NOMO-1 treated with dmso at 0.1 percent for 144 hours (cell line): Measurements from ENCODE around the gene NRXN3.
A peak's percentile ranks its signal among the peaks of the same experiment; 100 is the strongest.

Experiments used
- DNase-seq: peaks from one replicate; lab custom pipeline; 2025; ENCODE audit not compliant: unreplicated experiment; lab: John Stamatoyannopoulos, UW

Gene NRXN3

DNA sequence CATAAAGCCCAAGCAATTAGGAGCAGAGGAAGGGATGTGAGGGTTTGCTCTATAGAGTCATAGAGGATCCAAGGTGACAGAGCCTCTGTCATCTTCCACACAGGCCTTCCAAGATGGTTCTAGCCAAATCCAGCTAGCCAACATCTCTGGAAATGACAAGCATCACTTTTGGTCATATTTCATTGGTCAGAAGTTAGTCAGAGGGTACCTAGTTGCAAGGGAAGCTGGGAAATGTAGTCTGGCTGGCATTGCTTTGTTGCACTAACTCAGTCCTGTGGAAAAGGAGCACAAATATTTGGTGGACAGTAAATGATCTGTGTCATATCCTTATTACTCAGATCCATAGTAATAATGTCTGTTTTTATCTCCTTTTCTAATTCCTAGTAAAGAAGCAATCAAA, 715.7 kb downstream of the NRXN3 start:
- no peak for DNase-seq

DNA sequence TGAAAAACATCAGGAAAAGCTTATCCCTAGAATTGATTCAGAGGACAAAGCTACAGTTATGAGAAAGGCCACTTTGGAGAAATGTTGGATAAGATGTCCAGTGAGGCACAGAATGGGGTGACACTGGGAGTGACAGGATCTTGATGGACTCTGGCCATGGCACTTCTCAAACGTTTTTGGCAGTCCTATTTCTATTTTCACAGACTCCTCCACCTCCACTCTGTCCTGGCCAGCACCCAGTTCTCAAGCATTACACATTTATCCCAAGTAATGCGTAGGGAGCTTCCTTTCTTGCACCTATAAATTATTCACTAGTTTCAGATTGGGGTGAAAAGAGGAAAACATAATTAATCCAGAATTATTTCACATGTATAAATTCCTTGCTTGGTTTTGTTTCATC, 727.3 kb downstream of the NRXN3 start:
- DNase-seq = no peak

DNA sequence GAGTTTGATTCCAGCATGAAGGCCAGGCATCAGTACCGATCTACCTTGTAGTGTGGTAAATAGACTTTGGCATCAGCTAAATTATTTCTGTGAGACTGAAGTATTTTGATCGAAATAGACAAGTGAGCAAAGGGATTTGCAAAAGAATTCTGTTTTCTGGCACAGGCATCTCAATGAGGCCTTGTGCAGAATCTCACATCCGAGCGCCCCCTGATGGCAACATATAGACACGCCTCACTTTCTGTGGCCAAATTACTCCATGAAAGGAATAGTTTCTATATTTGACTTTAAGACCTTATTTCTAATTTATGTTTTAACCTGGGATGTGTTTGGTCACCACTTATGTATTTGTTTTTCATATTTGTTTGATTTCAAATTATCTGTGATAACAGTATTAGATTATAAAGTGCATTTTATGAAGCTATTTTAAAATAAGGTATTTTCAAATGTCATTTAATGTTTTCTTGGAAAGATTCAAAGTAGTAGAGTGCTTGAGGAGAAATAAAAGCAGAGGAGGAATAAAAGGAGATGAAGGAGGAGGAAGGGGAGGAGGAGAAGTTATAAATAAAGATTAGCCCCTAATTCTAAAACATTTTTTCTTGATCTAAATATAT, 731.9 kb downstream of the NRXN3 start:
- DNase-seq = no peak

DNA sequence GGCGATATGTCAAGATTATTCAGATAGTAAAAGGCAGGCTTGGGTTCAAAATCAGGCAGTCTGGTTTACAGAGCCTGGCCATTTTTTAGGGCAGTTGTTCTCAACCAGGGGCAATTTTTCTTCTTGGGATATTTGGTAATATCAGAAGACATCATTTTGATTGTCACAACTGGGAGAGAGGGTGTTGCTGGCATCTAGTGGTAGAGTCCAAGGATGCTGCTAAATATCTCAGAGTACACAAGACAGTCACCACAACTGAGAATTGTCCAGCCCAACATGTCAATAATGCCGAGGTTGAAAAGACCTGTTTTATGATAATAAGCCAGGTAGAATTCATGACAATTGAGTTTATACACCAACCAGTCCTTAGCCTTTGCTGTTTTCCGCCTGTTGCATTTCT, 733.9 kb downstream of the NRXN3 start:
- DNase-seq = no peak

DNA sequence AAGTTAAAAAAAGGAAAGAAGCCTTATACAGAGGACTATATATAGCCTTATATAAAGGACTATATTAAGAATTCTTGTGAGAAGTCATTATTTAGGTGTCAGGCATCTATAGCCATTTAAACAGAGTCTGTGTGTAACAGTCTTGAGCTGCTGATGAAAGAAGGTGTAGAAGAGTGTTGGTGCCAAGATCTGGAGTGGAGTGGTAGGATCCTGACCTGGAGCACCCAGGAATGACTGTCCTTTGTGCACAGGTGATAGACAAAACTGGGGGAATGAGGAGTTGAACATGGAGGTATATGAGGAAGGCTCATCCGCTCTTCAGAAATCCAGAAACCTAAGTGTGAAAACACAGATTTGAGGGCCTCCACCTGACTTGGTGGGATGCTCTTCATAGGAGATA, 747.3 kb downstream of the NRXN3 start:
- DNase-seq = no peak

DNA sequence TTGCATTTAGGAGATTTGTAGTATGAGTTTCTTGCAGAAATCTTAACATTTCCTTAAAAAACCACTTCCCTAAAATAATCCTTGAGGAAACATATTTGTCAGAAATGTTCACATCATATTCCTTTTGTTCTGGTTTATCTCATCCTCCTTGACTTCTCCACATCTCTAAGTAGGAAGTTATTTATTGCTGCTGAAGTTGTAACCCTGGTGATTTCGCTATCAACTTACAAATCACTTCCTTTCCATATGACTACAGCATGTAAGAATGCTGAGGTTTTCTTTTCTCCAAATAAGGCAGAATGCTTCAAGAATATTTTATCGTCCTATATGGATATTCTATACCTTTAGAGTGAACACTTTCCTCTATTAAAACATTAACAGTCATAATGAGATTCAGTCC, 751.7 kb downstream of the NRXN3 start:
- no peak for DNase-seq

DNA sequence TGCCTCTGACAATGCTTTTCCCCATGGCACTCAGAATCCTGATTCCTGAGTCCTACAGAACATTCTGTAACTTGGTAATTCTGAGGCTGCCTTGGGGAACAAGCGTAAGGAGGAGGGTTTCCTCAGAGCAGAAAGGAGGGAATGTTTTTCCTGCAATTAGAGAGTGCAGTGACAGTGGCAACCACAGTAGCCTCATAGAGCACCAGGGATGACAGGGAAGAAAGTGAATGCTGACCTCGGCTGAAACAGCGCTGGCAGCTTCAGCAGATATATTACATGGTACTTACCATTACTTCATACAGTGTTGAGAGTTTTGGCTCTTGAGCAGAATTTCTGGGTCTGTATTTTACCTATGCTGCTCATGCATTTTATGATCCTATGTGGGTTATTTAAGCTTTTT, 757.1 kb downstream of the NRXN3 start:
- DNase-seq = no peak

DNA sequence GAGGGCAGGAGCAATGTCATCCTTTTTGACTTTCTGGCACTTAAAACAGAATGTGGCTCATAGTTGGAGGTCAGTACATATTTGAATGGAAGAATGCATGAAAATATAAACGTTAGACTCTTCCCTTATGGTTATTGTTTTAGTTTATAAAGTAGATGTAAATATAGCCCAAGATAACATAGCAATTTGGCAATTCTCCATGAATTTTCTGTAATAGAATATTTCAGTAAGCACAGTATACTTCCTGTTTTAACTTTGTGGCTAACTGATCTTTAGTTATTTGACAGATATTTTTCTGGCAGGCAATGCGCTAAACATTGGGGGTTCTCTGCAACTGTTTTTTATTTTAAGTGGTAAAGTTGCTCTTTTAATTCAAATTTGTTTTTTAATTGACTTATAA, 763.0 kb downstream of the NRXN3 start:
- DNase-seq = no peak

DNA sequence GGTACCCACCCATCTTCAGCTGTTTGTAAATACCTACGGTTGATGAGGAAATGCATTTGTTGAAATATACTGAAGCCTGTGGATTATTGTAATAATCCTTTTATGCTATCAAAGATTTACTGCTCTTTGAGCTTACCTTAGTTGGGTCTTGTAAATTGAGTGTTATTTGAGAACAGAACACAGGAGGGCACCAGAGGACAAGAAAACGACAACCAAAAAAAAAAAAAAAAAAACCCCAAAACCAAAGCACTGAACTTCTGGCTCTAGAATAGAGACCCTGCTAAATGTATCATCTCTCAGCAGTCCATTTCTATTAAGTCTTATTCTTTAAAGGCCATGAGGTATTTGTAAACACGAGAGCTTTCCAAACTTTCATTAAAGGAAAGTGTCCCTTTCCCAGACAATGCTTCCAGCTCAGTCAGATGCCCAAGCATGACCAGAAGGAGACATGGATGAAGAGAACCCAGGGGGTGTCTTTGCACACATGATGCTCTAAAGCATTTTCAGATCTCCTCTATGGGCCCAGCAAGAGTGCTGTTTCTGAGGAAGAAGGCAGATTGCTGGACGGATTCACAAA, 763.9 kb downstream of the NRXN3 start:
- no peak for DNase-seq

DNA sequence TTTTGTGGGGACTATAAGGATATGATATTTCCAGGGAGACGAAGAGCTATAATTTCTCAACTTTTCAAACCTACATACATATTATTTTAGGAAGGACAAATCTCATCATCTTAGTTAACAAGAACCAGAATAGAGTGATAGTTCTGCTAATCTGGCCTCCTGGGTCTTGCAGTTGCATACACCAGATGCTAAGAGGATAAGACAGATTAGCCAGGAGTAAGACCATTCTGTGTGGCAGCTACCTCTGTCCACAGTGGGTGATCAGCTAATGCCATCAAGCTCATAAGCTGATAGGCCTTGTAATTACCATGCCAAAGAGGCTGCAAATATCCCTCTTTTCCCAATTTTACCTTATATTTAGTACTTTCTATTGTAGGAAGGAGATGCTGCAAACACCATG, 776.8 kb downstream of the NRXN3 start:
- no peak for DNase-seq

DNA sequence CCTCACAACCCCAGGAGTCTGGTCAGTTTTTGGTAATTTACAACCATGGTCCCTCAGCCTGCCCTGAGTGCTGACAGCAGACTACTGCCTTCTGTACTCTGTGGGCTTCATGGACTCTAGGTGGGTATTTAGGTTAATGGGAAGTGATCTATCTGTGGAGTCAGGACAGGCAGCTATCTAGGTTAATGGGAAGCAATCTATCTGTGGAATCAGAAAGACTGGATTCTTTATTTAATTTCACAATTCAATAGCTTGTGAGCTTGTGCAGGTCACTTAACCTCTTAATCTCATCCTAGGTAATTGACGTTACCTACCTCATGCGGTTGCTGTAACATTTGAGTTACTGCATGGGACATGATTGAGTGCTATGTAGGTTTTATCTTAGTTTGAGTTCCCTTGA, 777.5 kb downstream of the NRXN3 start:
- DNase-seq = no peak

DNA sequence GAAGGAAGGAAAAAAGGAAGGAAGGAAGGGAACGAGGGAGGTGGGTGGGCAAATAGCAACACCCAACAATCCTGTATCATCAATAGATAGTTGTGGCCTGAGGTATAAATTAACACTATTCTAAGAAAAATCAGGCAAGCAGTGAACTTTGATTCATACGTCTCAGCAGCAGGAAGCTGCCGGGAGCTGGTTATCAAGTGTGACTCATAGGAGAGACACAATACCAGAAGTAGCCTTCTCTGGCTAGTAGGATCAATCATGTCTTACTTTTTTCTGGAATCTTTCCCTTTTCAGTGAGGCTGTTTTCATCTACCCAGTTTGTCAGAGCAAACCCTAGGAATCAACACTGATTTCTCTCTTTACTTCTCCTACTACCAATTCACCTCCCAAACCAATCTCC, 780.5 kb downstream of the NRXN3 start:
- no peak for DNase-seq

DNA sequence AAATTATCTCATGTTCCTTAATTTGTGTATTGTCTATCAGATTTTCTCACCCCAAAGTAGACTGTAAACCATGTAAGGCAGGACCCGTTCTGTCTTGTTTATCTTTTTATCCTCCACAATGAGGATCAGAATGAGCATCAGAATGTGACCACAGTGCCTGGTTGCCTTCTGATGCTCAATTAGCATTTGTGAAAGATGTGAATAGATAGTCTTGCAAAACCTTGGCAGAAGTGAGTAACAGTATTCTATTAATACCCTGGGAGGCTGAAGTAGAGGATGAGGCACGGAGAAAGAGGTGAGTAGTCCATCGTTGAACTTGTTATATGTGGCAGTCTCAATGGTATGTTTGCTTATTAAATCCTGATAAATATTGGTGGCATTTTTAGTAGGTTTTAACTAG, 781.4 kb downstream of the NRXN3 start:
- DNase-seq = no peak

DNA sequence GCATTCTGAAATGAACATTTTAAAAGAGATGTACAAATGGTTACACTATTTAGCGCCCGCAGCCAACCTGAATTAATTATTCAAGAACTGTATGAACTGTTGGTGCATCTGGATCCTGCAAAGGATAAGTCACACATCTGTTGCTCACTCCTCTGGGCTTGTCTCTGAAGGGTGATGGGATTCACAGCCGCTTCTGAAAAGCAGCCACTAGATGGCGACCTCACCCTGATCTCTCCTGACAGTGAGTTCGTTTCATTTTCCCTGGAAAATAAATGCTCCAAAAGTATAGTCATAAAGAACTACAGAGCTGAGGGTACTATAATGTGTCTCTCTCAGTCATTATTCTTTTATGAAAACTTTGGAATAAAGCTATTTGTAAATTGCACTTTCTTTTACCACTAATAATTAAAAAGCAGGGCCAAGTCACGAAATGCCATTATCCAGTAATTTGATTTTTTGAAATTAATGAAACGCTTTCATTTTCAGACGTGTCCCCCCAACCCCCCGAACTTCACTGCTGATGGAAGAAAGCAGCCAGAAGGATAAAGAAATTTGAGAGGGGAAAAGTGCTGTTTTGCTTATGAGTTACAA, 789.6 kb downstream of the NRXN3 start:
- peak; percentile 4 for DNase-seq

DNA sequence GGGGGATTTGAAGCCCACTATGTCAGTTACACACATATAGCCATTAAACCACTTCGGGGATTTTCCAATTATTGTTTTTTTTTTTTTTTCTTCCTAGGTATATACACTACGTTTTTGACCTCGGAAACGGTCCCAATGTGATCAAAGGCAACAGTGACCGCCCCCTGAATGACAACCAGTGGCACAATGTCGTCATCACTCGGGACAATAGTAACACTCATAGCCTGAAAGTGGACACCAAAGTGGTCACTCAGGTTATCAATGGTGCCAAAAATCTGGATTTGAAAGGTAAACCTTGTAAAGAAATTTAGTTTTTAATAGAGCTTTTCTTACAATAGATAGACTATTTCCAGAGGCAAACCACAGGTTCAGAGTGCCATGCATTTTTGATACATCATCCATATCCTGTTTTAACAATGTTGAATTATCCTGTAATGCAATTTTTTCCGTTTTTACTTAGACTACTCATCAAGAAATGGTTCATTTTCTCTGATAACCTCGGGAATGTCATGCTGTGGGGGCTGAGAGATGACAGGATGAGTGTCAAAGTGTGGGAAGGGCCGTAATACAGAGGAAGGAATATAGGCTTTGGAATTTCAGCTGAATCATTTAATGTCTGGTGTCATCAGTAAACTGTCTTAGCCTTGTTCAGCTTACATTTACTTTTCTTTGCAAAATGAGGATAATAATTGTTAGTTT, 797.1 kb downstream of the NRXN3 start:
- DNase-seq = no peak

DNA sequence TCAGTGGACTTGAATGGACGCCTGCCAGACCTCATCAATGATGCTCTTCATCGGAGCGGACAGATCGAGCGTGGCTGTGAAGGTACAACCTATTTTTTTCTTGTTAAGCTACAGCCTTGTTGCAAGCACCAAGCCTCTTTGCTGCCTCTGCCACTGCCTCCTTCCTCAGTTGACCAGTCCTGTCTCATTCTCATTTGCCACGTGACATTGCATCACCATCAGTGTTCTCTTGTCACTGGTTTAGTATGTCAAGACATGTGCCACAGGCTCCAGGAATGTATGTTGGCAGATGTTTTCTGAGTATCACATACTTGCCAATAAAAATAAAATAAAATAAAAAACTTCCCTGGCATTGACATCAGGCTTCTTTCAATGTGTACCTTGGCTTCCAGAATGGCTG, 798.1 kb downstream of the NRXN3 start:
- no peak for DNase-seq

DNA sequence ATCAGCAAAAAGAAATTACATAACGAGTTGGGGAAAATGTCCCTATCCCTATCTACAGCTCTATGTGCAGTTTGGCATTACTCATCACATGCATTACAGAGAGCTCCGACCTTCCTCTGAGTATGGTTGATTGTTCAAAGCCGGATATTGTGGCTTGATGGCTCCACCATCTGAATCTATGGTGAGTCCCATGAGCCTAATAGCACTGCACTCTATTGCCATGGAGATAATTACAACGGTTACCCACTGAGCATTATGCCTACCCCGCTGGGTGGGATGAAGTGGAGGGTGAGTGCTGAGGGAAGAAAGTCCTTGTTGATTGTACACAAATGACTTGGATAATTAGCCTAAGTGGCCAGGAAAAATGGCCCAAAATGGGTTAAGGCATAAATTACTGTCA, 800.5 kb downstream of the NRXN3 start:
- no peak for DNase-seq

DNA sequence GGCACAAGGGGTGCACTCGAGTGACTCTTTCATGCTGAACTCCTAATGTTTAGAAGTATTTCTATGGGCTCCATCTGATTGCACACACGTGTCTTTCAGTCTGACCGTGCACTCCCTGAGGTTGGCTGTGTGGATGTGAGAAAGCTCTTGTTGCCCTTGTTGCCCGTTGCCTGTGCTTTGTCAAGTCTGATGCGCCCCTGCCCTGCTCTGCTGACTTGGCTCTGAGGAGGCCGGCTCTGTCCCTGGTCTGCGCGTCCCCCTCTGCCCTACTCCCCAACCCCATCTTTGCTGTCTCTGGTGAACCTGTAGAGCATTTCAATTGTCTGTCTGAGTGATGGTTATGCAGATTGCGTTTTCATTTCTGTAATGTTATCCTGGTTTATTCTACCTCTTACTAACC, 802.3 kb downstream of the NRXN3 start:
- DNase-seq = no peak

DNA sequence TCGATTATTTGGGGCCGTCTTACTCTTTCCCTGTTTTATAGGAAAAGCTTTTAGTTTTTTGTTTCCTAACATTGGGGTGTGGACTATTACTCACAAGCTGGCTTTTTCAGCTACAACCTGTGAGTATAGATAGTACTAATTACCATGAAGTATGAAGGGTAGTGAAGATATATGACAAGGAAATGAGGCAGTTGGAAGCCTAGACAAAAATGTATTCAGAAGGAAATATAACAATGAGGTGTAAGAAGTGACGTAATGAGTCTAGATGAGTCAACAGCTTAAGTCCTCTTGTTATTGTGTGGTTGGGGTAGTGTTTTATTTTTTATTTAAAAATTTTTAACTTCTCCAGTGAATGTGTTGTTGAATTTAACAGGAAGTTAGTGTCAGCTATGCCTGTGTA, 804.5 kb downstream of the NRXN3 start:
- no peak for DNase-seq

DNA sequence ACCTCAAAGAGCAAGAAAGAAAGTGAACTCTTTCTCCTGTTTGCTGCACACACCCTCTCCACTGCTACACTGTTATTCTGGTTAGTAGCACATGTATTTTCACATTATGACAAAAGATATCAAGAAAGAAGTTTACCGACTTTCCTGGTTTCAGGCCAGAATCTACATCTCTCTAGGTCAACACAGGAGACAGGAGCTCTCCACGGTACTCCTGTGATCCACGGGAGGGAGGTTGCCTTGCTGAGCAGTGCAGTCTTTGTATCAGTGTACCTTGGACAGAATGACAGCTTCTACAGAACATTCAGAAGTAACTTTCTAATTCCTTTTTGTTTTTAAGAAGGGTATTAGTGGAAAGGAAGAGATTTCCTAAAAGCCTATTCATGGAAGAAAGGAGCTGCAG, 805.6 kb downstream of the NRXN3 start:
- no peak for DNase-seq

DNA sequence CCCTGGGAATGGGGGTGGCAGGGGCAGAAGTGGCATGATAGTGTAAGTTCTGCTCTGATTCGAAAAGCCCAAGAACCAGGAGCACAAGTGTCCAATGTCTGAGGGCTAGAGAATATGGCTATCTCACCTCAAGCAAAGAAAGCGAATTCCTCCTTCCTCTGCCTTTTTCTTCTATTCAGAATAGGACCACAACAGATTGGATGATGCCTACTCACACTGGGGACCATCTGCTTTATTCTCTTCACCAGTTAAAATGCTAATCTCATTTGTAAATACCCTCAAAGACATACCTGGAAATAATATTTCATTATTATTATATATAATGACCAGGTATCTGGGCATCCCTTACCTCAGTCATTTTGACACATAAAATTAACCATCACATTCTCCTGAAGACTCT, 808.7 kb downstream of the NRXN3 start:
- no peak for DNase-seq

DNA sequence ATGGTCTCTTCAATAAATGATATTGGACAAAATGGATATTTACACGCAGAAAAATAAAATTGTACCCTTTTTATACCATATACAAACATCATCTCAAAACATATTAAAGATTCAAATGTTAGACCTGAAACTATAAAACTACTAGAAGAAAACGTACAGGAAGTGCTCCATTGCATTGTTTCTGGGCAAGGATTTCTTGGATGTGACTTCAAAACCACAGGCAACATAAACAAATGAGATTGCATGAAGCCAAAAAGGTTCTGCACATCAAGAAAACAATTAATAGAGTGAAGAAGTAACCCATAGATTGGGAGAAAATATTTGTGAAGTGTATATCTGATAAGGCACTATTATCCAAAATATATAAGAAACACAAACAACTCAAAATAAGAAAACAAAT, 812.4 kb downstream of the NRXN3 start:
- no peak for DNase-seq
